Measurements from ENCODE around the gene OR2V2. TPM values are rescaled to one million over a fixed set of nuclear protein-coding genes. Genes with fewer than 3 reads are reported as not detected.
A peak's percentile ranks its signal among the peaks of the same experiment; 100 is the strongest.
"Not testable (repeated sequence)": the region's sequence is repeated elsewhere in the genome, so short reads cannot be mapped to it uniquely, and the experiment has no call there.

The OR2V2 gene
- total RNA-seq, 1 donor from 2014 or later, result 2.4 TPM

DNA sequence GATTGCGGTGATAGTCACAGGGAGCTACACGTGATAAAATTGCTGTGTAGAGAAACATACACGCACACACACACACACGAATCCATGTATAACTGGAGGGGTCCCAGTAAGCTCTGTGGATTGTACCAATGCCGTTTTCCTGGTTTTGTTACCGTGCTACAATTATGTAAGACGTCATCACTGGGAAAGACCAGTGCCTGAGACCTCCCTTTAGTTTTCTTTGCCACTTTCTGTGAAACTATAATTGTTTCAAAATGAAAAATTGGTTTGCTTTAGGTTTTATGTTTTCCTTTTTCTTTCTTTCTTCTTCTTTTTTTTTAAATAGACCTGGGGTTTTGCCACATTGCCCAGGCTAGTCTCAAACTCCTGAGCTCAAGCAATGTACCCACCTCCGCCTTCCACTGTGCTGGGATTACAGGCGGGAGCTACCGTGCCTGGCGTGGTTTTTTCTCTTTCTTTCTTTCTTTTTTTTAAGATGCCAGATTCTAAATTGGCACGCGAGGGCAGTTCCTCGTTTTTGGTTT, 21.3 kb downstream of the OR2V2 start:
- no peak for DNase-seq (ENCODE audit: low spot score)

DNA sequence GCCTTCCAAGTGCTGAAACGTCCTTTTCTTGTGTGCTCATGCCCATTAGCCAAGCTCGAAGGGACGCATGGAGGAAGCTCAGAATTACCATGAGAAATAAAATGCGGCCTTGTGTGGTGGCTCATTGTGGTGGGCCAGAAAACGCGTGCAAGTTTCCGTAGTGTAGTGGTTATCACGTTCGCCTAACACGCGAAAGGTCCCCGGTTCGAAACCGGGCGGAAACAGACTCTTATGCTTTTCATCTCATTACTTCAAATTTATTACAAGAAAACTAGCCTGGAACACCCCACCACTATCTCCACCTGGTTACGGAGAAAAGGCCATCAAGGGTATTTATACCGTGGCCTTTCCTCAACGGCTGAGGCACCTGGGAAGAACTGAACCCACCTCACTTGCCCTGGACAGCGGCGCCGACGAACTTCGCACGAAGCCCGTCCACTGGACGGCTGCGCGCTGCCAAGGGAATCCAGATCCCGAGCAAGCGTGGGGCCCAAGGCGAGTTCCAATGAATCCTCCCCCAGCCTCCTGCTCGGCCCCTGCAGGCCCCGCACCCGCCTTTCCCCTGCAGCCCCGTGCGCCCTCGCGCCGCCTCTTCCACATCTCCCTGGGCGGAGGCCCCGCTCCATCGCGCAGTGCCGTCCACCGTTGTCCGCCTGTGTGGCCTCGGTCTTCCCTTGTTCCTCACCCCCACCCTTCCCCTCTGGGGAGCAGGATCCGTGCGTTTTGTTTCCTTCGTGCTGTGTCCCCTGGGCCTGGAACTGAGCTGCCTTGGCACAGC, 22.3 kb downstream of the OR2V2 start:
- peak; percentile 35 for DNase-seq (ENCODE audit: low spot score)

DNA sequence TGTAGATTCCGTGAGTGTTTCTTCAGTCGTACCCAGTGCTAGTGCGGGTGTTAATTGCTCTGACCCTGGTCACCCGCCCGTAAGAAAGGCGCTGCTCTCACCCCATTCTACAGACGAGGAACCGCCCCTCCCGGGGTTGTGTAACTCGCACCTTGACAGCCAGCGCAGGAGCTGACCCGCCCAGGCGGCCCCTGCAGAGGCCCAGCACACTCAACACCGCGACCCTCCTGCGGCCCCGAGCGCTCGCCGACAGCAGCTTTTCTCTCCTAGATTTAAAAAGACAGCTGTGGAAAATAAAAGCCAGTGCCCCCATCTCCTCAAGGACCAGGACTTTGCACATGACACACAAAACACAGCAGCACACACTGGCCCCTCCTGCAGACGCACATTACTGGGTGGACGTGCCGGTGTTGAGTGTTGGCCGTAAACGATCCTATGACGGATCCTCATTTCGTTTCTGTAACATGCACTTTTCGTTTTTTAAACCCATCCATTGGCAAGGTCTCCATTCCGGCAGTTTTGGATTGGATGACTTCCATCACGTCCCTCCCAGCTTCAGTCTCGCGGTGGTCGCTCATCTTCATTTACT, 22.9 kb downstream of the OR2V2 start:
- DNase-seq (ENCODE audit: low spot score), result no peak

DNA sequence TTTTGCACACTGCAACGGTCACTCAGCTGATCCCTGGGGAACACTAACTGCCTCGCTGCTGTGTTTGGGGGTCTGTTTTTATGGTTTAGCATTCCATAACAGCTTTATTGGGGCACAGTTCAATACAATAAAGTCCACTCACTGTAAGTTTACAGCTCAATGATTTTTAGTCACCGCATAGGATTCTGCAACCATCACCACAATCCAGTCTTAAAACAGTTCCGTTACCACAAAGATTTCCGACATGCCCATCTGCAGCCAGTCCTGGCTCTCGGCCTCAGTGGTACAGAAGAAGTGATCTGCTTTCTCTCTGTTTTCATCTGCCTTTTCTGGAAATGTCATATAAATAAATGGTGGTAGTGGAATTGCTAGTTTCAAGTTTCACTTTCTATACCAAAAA, 23.6 kb downstream of the OR2V2 start:
- DNase-seq (ENCODE audit: low spot score), result no peak

DNA sequence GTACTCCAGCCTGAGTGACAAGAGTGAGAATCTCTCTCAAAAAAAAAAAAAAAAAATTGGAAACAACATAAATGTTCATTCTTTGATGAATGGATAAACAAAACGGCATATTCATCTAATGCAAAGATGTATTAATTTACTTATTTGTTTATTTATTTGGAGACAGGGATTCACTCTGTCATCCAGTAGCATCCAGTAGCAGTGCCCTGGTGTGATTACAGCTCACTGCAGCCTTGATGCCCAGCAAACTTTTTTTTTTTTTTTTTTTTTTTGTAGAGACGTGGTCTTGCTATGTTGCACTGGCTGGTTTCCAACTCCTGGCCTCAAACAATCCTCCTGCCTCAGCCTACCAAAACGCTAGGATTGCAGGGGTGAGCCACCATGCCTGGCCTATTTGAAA, 24.4 kb downstream of the OR2V2 start:
- no peak for DNase-seq (ENCODE audit: low spot score)

DNA sequence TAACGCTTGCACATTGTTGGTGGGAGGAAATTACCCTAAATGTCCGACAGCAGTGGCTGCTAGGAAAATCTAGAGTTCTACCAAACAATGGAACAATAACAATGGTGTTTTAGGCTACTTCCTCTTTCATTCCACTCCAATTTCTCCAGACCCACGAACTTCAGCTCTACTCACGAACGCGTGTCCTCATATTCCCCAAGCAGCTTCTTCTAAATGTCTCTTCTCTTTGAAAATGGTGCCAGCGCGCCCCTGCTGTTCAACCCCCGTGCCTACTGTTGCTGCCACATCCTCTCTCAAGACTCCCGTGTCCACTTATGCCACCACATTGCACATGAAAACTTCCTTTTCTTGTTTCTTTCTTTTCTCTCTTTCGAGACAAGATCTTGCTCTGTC, 25.6 kb downstream of the OR2V2 start:
- DNase-seq (ENCODE audit: low spot score), result peak; percentile 12

DNA sequence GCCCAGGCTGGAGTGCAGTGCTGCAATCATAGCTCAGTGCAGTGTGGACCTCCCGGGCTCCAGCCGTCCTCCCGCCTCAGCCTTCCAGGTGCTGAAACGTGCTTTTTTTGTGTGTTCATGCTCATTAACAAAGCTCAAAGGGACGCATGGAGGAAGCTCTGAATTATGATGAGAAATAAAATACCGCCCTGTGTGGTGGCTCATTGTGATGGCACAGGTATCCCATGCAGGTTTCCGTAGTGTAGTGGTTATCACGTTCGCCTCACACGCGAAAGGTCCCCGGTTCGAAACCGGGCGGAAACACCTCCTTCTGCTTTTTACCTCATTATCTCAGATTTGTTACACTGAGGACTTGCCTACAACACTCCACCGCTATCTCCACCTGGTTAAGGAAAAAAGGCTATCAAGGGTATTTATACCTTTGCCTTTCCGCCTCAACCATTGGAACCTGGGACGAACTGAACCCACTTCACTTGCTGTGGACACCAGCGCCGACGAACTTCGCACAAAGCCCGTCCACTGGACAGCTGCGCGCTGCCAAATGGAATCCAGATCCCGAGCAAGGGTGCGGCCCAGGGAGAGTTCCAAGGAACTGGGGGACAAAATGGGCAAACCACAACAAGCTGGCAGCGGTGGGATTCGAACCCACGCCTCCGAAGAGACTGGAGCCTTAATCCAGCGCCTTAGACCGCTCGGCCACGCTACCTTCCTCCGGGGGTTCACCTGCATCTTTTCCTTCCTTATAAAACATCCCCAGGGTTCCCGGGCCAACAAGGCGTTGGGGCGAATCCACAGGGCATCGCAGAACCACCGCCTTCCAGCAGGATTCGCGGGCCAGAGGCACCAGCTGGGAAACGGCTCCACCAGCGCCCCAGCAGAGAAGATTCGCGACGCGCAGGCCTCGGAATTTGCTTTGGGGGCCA, 26.3 kb downstream of the OR2V2 start:
- DNase-seq (ENCODE audit: low spot score), result no peak

DNA sequence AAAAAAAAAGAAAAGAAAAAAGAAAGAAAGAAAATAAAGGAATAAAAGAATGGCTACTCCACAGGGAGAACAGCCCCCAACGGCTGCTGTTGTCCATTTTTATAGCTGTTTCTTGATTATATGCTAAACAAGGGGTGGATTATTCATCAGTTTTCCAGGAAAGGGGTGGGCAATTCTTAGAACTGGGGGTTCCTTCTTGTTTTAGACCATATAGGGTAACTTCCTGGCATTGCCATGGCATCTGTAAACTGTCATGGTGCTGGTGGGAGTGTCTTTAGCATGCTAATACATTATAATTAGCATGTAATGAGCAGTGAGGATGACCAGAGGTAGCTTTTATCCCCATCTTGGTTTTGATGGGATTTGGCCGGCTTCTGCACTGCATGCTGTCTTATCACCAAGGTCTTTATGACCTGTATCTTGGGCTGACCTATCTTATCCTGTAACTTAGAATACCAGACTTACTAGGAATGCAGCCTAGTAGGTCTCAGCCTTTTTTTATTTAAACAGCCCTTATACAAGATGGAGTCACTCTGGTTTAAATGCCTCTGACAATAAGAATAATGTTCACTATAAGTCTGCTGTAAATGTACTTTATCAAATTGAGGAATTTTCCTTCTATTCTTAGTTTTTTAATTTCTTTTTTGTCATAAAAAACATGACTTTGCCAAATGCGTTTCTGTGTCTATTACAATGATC, 29.0 kb downstream of the OR2V2 start:
- no peak for DNase-seq (ENCODE audit: low spot score)

DNA sequence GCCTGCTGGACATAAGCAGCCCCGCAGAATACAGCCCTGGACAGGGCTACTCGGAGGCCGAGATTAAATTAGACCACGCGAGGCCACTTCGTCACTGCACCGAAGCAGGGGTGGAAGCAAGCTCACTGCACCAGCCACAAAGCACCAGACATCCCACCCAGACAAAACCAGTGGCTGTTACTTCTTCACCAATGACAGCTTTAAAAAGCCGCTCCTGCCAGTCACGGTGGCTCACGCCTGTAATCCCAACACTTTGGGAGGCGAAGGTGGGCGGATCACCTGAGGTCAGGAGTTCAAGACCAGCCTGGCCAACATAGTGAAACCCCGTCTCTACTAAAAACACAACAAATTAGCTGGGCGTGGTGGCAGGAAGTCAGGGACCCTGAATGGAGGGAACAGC, 30.2 kb downstream of the OR2V2 start:
- DNase-seq (ENCODE audit: low spot score), result not testable (repeated sequence)

DNA sequence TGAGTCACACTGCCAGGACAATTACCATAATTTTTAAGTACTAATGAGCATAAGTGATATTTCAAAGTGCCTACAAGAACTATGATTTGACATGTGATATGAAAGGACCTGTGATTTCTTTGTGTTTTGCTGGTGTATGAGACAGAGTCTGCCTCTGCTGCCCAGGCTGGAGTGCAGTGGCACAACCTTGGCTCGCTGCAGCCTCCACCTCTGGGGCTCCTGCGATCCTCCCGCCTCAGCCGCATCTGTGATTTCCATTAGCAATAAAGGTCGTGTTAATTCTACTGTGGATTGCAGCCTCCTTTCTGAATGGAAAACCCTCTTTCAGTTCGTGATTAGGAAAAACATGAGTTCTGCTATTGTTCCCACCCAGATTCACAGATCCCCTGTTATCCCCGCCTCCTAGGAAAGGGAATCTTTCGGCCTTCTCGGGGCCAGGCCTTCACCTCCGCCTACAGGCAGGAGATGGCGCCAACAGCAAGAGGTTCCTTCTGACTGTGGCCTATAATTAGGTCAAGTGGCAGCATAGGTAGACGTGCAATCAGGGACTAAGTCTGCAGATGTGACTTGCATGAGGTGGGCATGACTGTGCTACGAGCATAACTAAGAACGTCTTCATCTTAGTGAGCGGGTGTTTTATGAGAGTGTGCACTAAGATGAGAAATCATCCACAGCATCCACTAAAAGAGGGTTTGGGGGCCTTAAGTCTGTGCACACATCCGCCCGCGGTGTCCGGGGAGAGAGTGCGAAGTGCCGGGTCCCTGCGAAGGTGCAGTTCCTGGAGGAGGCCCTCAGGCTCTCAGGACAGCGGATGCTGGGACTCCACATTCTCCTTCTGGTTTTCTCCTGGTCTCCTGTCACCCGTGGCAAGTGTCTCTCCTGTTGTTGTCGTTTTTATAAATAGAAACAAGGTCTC, 34.5 kb downstream of the OR2V2 start:
- peak; percentile 63 for DNase-seq (ENCODE audit: low spot score)

DNA sequence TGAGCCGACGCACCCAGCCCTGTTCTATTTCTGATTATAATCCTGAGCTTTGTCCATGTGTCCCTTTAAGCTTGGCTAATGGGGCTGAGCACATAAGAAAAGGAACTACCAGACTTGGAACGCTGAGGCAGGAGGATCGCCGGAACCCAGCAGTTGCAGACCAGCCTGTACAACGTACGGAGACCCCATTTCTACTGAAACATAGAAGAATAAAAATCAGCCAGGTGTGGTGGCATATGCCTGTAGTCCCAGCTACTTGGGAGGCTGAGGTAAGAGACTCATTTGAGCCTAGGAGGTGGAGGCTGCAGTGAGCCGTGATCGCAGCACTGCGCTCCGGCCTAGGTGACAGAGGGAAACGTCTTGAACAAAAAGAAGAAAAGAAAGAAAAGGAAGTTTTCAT, 35.3 kb downstream of the OR2V2 start:
- DNase-seq (ENCODE audit: low spot score), result no peak

DNA sequence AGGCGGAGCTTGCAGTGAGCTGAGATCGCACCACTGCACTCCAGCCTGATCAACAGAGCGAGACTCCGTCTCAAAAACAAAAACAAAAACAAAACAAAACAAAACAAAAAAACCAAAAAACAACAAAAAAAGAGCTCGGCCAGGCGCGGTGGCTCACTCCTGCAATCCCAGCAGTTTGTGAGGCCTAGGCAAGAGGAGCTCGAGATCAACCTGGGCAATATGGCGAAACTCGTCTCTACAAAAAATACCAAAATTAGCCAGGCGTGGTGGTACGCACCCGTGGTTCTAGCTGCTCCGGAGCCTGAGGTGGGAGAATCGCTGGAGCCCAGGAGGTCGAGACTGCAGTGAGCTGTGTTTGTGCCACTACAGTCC, 37.4 kb downstream of the OR2V2 start:
- no peak for DNase-seq (ENCODE audit: low spot score)

DNA sequence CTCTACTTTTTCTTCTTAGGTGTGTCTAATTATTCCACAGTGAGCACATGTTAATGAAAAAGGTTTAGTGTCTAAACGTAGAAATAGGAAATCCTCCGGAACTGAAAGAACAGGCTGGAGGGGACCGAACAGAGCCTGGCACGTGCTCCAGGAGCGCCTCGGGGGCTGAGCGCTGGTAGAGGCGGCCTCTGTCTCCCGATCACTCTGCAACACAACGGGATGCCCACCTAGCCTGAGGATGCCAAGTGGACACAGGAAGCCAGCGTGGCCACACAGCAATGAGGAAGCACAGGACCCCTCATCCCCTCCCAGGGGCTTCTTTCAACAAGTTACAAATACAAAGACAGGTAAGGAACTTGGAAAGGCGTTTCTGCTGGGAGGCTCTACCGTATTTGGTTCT, 38.2 kb downstream of the OR2V2 start:
- DNase-seq (ENCODE audit: low spot score), result no peak

DNA sequence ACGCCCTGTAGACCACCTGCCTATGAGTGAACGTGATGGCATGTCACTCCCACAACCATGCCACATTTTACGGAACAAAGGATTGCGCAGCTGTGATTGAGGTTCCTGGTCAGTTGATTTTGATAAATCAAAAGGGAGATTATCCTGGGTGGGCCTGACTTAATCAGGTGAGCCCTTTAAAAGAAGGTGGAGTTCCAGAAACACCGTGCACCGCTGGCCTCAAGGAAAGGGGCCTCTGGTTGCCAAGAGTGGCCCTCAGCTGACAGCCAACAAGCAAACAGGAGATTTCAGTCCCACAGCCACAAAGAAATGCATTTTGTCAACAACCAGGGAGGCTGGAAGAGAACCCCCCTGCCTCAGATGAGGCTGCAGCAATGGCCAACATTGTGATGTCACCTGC, 38.6 kb downstream of the OR2V2 start:
- no peak for DNase-seq (ENCODE audit: low spot score)

DNA sequence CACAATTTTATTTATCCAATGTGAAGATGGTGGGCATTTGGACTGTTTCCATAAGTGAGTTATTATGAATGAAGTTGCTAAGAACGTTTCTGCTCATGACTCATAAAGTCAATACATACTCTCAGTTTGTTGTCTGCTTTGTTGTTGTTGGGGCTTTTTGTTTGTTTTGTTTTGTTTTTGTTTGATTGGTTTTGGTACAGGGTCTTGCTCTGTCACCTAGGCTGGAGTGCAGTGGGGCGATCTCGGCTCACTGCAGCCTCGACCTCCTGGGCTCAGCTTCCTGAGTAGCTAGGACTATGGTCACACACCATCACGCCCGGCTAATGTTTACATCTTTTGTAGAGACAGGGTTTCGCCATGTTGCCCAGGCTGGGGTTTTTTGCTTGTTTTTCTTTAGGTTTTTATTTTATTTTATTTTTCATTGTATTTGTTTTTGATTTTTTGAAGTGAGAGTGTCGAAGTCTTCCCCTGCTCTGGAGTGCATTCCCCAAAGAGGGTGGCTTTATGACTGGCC, 39.7 kb downstream of the OR2V2 start:
- no peak for DNase-seq (ENCODE audit: low spot score)

DNA sequence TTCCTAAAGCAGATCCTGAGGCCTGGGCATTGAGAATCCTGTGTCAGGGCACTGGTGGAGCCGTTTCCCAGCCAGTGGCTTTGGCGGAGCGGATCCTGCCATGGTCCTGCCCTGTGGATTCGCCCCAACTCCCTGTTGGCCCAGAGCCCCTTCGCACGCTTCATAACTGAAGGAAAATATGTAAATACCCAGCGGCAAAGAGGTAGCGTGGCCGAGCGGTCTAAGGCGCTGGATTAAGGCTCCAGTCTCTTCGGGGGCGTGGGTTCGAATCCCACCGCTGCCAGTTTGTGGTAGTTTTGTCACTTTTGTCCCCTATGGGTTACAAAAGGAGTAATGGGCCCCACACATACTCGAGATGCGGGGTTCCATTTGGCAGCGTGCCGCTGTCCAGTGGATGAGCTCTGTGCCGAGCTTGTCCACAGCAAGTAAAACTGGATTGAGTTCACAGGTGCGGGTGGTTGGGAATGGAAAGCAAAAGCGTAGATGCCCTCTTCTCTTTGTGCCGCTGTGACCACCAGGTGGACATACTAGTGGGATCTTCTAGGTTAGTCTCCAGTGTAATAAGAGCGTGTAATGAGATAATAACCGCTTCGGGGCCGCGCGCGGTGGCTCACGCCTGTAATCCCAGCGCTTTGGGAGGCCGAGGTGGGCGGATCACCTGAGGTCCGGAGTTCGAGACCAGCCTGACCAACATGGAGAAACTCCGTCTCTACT, 40.3 kb downstream of the OR2V2 start:
- peak; percentile 84 for DNase-seq (ENCODE audit: low spot score)

DNA sequence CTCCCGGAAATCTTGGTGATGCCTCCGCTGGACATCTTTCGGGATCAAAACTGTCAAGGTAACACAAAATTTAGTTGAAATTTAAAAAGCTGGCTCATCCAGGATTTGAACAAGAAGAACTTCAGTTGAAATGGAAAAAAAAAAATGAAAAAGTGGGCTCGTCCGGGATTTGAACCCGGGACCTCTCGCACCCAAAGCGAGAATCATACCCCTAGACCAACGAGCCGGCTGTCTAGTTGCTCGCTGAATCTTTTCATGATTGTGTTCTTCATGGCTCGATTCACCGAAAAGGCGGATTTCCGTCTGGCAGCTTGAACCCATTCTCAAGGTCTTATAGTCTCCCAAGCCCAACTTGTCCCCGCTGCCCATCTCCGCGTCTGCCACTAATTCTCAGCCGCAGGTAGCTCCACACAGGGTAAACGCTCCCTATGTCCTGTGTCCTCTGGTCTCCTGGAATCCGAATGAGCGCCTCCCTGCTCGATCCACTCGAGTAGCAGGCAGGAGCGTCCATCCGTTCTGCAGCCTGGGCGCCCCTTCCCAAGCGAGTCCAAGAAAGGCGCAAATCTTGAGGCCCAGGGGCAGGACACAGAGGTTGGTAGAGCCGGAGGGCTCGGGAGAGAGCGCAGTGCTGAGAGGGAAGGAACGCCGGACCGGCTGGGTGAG, 41.4 kb downstream of the OR2V2 start:
- DNase-seq (ENCODE audit: low spot score), result peak; percentile 91

DNA sequence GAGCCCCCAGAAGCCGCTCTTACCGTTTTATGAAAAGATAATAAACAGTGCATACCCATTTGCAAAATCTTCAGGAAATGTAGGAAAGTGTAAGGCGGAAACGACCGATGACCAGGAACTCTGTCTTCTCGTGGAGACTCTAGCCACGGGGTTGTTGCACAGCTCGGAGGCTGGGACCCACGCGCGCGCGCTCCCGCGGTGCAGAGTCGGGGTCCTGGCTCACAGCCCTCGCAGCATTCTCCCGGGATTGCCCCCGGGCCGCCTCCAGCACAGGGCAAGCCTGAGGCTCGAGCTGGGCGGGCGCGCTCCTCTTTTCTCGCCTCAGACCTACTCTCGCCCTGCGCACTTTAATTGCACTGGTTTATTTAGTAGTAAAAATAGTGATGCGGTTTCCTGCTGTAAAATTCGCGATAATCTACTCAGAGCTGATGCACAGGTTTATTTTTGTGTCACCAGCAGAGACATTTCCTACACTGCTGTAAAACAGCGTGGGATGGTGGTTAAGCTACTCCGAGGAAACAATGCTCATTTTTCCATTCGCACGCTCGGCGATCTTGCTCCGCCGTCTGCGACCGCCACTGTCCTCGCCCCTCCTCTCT, 42.1 kb downstream of the OR2V2 start:
- DNase-seq (ENCODE audit: low spot score), result peak; percentile 30
